Stomach (tissue), 9 donors: ENCODE measurements around the gene WLS. TPM values are rescaled to one million over a fixed set of nuclear protein-coding genes. Genes with fewer than 3 reads are reported as not detected.

ENCODE experiments used
- DNase-seq, 2 donors: peaks; one replicate each; pipeline versions ENCODE4 v3.0.0 to v3.0.0-alpha.2; 2013 to 2019
- H3K27ac ChIP-seq, 5 donors: fragments of 200-600 bp in 4 of 5; sonication (generic) in 4 of 5; one replicate each; pipeline ENCODE4 v1.5.1; 2013 to 2019; ENCODE audit warnings: mild to moderate bottlenecking in 1 of 5, moderate library complexity in 1 of 5
- H3K27me3 ChIP-seq, 3 donors: fragments of 200-600 bp; sonication (generic); one replicate each; pipeline ENCODE4 v1.5.1; 2017 to 2019; ENCODE audit warnings: mixed run types in 1 of 3
- H3K36me3 ChIP-seq, 4 donors: fragments of 200-600 bp; sonication (generic); 1 replicate in 3 of 4; 2 replicates in 1 of 4; pipeline ENCODE4 v1.5.1; 2016 to 2019
- H3K4me1 ChIP-seq, 4 donors: fragments of 200-600 bp; sonication (generic); one replicate each; pipeline ENCODE4 v1.5.1; 2016 to 2019
- H3K4me3 ChIP-seq, 4 donors: fragments of 200-600 bp; sonication (generic) in 3 of 4; one replicate each; pipeline ENCODE4 v1.5.1; 2016 to 2019; ENCODE audit warnings: mild to moderate bottlenecking in 1 of 4
- H3K9me3 ChIP-seq, 4 donors: fragments of 200-600 bp; sonication (generic); one replicate each; pipeline ENCODE4 v1.5.1; 2016 to 2019
- EP300 ChIP-seq: sonication (generic); formaldehyde crosslinking; IDR thresholded peaks from one replicate; pipeline ENCODE4 v1.6.1; 2017; ENCODE audit warnings: antibody characterized with exemption
- POLR2A ChIP-seq, 4 donors: fragments of 450-650 bp; IDR thresholded peaks; one replicate each; pipeline ENCODE4 v1.6.1; 2016; ENCODE audit warnings: antibody characterized with exemption in 4 of 4, control low read depth in 2 of 4, mild to moderate bottlenecking in 1 of 4, moderate library complexity in 1 of 4
- POLR2AphosphoS5 ChIP-seq, 3 donors: sonication (generic); formaldehyde crosslinking; IDR thresholded peaks; one replicate each; pipeline ENCODE4 v1.6.1; 2016; ENCODE audit warnings: antibody characterized with exemption in 3 of 3
- WGBS, 5 donors: extraction: QIAGEN DNeasy Blood & Tissue Kit in 3 of 5; methylation state at CpG; one replicate each; pipeline versions ENCODE4 v1.1.5 to v1.1.7; 2013 to 2018; 5-methylcytosine and 5-hydroxymethylcytosine counted together
- intact Hi-C: fragments of 100-400 bp; cut with DNase I; formaldehyde crosslinking; loops from one replicate; pipeline ENCODE4 v1.15.1; 2023; ENCODE audit warnings: low total_unique reads
- polyA plus RNA-seq, 3 donors: library from polyadenylated mRNA; stranded (reverse); fragments of 200-250 nt; gene quantifications; one replicate each; pipeline ENCODE4 v1.2.3, GENCODE V29; 2013
- total RNA-seq, 5 donors: library from RNA; depleted of rRNA; stranded (reverse); fragments of >200 nt; gene quantifications; one replicate each; pipeline versions ENCODE4 v1.1.0 to v1.2.3, GENCODE V29; 2014 to 2016
- TF ChIP-seq, protein P1 (sequence below), 7 experiments: fragments of 450-650 bp in 4 of 7; fragments of 200-600 bp in 3 of 7; sonication (generic) in 3 of 7; IDR thresholded peaks; one replicate each; pipeline ENCODE4 v1.5.1; 2016 to 2019; ENCODE audit warnings: antibody characterized with exemption in 7 of 7, control low read depth in 2 of 7, mild to moderate bottlenecking in 1 of 7
- donor health status: healthy with polysubstance abuse.
- donor health status: Bipolar disorder and iron deficiency.
- donor health status: healthy.

The WLS gene
- total and polyA plus RNA-seq, 8 donors, result 17.9 to 194 (median 66.8) TPM

GRCh38 chr1:68278221-68278620 lies 45.9 kb upstream of the WLS start:
- no peaks in the 10 kb centered on the region for H3K9me3 ChIP-seq
- H3K27me3 ChIP-seq, result no peaks in the 10 kb centered on the region
- no peaks in the 10 kb centered on the region for H3K4me1 ChIP-seq
- DNase-seq, result no peak
- WGBS, 5 donors, result 55 to 85% (median 66%) methylated on average over 1 of the region's 1 CpG
- no peak for TF ChIP-seq POLR2AphosphoS5 (IDR thresholded peaks at IDR 0.05)
- TF ChIP-seq POLR2A (IDR thresholded peaks at IDR 0.05), result no peak
- TF ChIP-seq, protein P1, sequence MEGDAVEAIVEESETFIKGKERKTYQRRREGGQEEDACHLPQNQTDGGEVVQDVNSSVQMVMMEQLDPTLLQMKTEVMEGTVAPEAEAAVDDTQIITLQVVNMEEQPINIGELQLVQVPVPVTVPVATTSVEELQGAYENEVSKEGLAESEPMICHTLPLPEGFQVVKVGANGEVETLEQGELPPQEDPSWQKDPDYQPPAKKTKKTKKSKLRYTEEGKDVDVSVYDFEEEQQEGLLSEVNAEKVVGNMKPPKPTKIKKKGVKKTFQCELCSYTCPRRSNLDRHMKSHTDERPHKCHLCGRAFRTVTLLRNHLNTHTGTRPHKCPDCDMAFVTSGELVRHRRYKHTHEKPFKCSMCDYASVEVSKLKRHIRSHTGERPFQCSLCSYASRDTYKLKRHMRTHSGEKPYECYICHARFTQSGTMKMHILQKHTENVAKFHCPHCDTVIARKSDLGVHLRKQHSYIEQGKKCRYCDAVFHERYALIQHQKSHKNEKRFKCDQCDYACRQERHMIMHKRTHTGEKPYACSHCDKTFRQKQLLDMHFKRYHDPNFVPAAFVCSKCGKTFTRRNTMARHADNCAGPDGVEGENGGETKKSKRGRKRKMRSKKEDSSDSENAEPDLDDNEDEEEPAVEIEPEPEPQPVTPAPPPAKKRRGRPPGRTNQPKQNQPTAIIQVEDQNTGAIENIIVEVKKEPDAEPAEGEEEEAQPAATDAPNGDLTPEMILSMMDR (IDR thresholded peaks at IDR 0.05), result no peak
- no peak for TF ChIP-seq EP300
- no peaks in the 10 kb centered on the region for H3K36me3 ChIP-seq
- intact Hi-C loops, result no loop called here
- no peak overlapping the region for H3K27ac ChIP-seq
- H3K4me3 ChIP-seq, result no peak overlapping the region

- no peak for DNase-seq
- H3K27me3 ChIP-seq, result no peaks in the 10 kb centered on the region
- H3K9me3 ChIP-seq, result no peaks in the 10 kb centered on the region
- no peak overlapping the region for H3K27ac ChIP-seq
- intact Hi-C loops, result no loop called here
- WGBS, 5 donors, result 50 to 71% (median 57%) methylated on average over 2 of the region's 2 CpGs
- TF ChIP-seq EP300 (no peak), POLR2AphosphoS5 (IDR thresholded peaks at IDR 0.05) (no peak), POLR2A (IDR thresholded peaks at IDR 0.05) (no peak)
- TF ChIP-seq, protein P1 (IDR thresholded peaks at IDR 0.05), result no peak
- no peaks in the 10 kb centered on the region for H3K36me3 ChIP-seq
- no peak overlapping the region for H3K4me3 ChIP-seq
- no peaks in the 10 kb centered on the region for H3K4me1 ChIP-seq
Observed at GRCh38 chr1:68276448-68276847, 44.1 kb upstream of the WLS start.

- Histone ChIP-seq H3K9me3 (no peaks in the 10 kb centered on the region), H3K27me3 (no peaks in the 10 kb centered on the region), H3K4me3 (no peak overlapping the region), H3K27ac (no peak overlapping the region), H3K4me1 (peaks cover 0 to 4% (median 0%) of the 10 kb centered on the region in 4 donors), H3K36me3 (no peaks in the 10 kb centered on the region)
- TF ChIP-seq POLR2AphosphoS5 (IDR thresholded peaks at IDR 0.05) (no peak), POLR2A (IDR thresholded peaks at IDR 0.05) (no peak), EP300 (no peak)
- TF ChIP-seq, protein P1 (IDR thresholded peaks at IDR 0.05), result no peak
- intact Hi-C loops, result no loop called here
- WGBS, 5 donors, result 62 to 83% (median 73%) methylated on average over 4 of the region's 4 CpGs
- DNase-seq, result no peak
Observed at GRCh38 chr1:68273530-68273929, 41.2 kb upstream of the WLS start.

DNA sequence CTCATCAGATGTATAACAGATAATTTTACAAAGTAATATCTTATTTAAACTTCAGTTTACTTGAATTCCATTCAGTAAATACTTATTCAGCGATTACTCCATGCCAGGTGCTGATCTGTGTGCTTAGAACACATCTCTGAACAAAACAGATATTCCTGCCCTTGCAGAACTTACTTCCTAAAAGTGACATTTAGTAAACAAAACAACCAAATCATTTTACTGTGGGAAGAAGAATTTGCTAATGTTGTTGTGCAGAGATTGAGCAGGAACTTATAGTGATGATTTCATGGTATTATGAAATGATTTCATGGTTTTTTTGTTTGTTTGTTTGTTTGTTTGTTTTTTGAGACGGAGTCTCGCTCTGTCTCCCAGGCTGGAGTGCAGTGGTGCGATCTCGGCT lies 39.3 kb upstream of the WLS start:
- Histone ChIP-seq H3K36me3 (no peaks in the 10 kb centered on the region), H3K27me3 (no peaks in the 10 kb centered on the region), H3K4me1 (peaks cover 0 to 4% (median 0%) of the 10 kb centered on the region in 4 donors), H3K4me3 (no peak overlapping the region), H3K9me3 (no peaks in the 10 kb centered on the region), H3K27ac (no peak overlapping the region)
- WGBS, 5 donors, result 72 to 91% (median 86%) methylated on average over 5 of the region's 5 CpGs
- TF ChIP-seq, protein P1 (IDR thresholded peaks at IDR 0.05), result no peak
- TF ChIP-seq POLR2A (IDR thresholded peaks at IDR 0.05) (no peak), EP300 (no peak), POLR2AphosphoS5 (IDR thresholded peaks at IDR 0.05) (no peak)
- intact Hi-C loops, result no loop called here
- DNase-seq, result no peak
